ENCODE measurements around the gene HSPA1A.
A peak's percentile ranks its signal among the peaks of the same experiment; 100 is the strongest.
"Not testable (repeated sequence)": the region's sequence is repeated elsewhere in the genome, so short reads cannot be mapped to it uniquely, and the experiment has no call there.

The HSPA1A gene

DNA sequence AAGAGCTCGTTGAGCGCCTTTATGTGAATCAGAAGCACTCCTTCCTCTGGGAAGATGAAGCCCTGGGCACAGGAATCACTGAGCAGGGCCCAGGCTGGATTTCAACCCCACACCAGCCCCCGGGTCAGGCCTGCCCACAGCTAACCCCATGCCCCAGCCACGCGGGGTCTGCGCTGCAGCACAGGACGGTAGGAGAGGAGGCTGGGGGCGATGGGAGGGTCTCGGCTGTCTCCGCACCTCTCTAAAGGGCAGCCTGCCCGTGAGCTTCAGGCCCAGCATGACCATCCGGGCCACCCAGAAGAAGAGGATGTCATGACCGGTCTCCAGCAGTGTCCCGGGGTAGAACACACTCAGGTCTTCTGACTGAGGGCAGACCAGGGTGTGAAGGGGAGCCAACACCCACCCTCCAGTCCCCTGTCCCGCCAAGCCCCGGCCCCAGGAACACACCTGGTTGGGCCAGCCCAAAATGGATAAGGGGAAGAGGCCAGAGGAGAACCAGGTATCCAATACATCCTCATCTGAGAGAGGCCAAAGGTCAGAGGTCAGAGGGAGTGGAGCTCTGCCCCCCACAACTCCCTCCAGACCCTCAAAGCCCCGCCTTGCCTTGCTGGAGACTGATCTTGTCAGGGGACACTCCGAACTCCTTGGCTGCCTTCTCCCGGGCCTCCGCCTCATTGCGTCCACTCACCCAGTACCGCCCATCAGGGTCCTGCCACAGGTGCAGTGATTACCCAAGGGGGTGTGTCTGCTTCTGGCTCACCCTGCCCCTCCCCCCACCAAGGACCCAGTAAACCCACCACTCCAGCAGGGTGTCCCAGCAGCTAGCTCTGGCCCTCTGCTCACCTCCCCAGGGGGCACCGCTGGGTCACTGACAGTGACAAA is 33.9 kb upstream of the HSPA1A start:
- no peak for DNase-seq

- DNase-seq, result no peak
These were observed 33.1 kb upstream of the HSPA1A start for GRCh38 chr6:31782126-31782855.

DNA sequence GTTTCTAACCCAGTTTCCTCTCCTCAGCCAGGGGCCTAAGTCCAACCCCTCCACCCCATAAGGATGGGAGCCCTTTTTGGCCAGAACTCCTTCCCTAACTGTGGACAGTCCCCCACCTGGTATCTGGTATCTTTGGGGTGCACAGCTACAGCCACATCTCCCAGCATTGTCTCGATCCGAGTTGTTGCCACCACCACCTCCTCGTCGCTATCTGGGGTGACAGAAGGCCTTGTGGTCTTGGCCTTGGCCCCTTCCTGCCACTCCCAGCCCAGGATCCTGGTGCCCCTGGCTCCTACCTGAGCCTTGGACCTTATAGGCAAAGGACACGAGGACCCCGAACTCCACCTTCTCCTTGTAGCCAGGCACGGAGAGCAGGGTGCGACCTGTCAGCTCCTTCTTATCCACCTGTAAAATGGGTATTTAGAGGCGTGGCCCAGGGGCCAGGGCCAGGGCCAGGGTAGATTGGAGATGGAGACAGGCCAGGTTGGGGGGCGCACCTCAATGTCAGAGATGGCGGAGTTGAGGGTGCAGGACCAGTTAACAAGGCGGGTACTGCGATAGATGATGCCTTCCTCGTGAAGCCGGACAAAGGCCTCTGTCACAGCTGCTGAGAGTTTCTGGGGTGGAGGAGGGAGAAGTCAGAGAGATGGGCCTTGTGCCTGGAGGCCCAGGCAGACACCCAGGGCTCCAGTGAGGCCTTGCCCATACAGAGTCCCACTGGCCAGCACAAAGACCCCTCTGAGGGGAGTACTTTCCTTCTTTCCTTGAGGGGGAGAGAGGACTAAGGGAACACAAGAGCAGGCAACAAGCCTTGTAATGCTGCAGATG is 31.0 kb upstream of the HSPA1A start:
- DNase-seq, result no peak

- no peak for DNase-seq
These were observed 29.9 kb upstream of the HSPA1A start for GRCh38 chr6:31785475-31785874.

GRCh38 chr6:31791324-31792089 is 23.8 kb upstream of the HSPA1A start:
- DNase-seq, result peak; percentile 40

GRCh38 chr6:31792090-31792374 is 23.3 kb upstream of the HSPA1A start:
- no peak for DNase-seq

- DNase-seq, result no peak
These were observed 22.6 kb upstream of the HSPA1A start for GRCh38 chr6:31792761-31793171.

DNA sequence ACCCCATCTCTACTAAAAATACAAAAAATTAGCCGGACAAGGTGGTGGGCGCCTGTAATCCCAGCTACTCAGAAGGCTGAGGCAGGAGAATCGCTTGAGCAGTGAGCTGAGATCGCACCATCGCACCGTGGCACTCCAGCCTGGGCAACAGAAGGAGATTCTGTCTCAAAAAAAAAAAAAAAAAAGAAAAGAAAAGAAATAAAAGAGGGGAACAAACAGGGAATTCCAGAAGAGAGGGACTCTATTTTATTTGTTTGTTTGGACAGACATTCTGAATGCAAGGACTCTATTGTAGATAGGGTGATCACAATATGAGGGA is 21.5 kb upstream of the HSPA1A start:
- DNase-seq, result not testable (repeated sequence)

DNA sequence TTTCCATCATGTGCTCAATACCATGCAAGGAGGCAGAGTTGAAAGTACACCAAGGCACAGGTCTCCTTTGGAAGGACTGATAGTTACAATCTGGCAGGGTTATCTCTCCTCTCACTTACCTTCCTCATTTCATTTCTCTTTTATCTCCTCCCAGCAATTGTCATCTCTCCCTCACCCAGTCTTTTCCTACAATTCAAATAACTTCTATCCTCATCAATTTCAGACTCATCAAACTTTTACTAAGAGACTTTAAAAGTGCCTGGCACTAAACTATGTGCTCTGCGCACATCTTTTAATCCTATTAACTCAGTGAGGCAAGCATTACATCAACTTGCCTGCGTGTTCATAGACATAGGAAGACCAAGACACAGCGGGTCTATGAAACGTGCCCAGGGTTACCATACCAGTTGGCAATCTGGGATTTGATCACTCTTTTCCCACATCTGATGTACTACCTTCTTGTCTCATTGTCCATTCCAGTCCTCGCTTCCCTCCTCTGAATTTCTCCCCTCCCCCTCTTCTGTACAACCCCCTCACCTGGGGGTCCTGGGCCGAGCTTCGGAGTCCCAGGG is 21.0 kb upstream of the HSPA1A start:
- DNase-seq, result peak; percentile 4

DNA sequence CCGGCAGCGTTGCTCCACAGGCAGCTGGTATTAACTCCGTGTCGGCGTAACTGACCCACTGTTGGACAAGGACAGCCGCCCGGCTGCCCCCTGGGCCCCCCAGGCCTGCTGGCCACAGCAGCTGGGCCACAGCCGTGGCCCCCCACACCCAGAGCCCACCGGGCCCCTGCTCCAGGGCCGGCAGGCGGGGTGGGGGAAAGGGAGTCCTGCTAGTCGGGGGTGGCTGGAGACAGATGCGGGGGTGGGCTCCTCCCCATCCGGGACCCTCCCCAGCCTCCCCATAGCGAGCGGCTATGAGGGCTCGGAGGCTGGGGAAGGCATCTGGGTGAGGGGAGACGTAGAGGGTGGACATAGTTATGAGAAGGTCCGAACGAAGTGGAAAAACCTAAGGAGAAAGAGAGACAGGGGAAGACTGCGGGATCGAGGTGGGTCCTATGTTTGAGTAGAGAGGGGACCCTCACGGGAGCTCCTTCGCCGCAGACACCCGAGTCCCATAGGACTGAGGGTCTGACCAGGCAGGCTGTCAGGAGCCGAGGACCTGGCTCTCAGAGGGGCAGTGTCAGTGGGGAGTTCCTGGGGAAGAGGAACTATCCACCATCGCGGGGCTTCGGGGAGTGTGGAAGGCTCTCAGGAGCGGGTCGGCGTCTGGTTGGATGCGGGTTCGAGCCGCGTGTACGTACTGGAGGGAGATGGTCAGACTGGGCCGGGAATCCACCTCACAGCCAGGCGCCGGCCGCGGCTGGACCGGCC is 20.3 kb upstream of the HSPA1A start:
- DNase-seq, result peak; percentile 39

DNA sequence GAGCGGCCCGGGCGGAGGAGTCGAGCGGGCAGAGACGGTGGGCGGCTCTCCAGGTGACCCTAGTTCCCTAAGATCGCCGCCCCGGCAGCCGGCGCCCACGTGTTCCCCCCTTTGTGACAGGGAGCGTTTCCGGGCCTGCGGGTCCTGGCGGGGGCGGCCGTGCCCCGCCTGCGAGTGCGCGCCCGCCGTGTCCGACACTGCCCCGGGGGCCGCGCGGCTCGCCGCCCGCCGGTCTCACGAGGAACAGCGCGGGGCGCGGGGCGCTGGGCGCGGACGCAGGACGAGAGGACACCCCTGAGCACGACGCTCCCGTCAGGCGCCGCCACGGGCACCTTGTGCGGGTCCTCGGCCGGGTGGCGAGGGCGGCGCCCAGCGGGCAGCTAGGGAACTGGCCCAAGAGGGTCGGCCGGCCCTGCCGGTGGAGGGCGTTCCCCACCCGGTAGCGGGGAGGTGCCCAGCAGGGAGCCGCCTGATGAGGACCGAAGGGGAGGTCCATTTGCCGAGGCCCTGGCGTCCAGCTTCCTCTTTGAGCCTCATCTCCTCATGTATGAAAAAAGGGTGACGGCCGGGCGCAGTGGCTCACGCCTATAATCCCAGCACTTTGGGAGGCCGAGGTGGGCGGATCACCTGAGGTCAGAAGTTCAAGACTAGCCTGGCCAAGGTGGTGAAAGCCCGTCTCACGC is 19.6 kb upstream of the HSPA1A start, which contains the start of gene VARS1:
Gene VARS1, minus strand, starts transcription at position 137 of the 683 bp plus-strand sequence. CDS start 535 bp downstream, outside the sequence.
- peak; percentile 71 for DNase-seq

DNA sequence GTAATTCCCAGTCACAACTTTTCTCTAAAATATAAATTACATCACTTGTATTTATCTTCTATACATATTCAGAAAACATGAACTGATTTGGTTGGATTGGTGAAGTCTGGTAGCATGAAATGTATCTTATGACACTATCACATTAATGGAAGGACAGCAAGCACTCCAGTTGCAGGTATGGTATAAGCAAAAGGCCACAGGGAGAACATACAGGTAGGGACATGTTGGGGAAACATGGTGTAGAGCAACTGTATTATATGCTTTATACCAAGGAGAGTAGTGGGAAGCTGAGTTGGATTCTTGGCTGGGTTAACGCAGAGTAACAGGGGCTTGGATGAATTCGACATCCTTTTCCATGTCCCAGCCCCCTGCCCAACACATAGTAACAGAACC is 18.4 kb upstream of the HSPA1A start:
- no peak for DNase-seq

- DNase-seq, result no peak
These were observed 17.8 kb upstream of the HSPA1A start for GRCh38 chr6:31797588-31797987.

- DNase-seq, result no peak
These were observed 15.6 kb upstream of the HSPA1A start for GRCh38 chr6:31799781-31800180.

DNA sequence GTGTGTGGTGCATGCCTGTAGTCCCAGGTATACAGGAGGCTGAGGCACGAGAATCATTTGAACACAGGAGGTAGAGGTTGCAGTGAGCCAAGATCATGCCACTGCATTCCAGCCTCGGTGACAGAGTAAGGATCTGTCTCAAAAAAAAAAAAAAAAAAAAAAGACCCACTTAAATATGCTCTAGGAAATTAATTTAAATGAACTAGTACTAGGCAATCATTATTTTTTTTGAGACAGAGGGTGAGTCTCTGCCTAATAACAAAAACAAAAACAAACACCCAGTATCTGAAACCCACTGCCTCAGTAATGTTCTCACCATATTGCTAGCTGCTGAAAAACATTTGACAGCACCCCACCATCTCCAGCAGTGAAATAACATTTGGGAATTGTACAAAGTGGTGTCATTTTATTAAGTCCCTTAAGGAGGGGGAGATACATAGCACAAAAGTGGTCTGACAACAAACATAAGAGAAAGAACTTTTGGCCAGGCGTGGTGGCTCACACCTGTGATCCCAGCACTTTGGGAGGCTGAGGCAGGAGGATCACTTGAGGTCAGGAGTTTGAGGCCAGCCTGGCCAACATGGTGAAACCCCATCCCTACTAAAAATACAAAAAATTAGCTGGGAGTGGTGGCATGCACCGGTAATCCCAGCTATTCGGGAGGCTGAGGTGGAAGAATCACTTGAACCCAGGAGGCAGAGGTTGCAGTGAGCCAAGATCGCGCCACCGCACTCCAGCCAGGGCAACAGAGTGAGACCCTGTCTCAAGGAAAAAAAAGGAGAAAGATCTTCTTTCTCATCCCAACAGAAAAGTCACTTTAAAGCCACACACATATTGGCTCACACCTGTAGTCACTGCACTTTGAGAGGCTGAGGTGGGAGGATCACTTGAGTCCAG is 14.1 kb upstream of the HSPA1A start:
- not testable (repeated sequence) for DNase-seq

DNA sequence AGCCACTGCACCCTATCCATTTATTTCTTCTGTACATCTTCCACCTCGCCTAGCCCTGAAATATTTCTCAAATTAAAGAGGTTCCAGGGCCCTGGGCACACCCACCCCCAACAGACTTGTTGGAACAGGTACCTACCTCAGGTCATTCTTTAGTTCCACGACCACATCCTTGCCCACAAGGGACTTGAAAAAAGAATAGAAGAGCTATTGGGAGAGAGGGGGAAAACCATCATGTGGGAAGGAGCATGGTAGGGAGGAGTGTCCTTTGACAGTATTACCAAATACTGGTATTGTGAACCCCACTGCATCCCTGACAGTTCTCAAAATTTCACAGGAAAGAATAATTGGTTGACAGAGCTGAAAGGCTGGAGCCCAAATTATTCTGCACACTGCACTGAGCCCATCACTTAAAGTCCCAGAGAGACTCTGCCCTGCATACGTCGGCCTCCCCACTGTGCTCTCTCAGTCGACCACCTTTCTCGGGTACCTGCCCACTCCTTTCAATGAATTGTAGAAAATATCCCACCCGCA is 9.3 kb upstream of the HSPA1A start:
- DNase-seq, result no peak

DNA sequence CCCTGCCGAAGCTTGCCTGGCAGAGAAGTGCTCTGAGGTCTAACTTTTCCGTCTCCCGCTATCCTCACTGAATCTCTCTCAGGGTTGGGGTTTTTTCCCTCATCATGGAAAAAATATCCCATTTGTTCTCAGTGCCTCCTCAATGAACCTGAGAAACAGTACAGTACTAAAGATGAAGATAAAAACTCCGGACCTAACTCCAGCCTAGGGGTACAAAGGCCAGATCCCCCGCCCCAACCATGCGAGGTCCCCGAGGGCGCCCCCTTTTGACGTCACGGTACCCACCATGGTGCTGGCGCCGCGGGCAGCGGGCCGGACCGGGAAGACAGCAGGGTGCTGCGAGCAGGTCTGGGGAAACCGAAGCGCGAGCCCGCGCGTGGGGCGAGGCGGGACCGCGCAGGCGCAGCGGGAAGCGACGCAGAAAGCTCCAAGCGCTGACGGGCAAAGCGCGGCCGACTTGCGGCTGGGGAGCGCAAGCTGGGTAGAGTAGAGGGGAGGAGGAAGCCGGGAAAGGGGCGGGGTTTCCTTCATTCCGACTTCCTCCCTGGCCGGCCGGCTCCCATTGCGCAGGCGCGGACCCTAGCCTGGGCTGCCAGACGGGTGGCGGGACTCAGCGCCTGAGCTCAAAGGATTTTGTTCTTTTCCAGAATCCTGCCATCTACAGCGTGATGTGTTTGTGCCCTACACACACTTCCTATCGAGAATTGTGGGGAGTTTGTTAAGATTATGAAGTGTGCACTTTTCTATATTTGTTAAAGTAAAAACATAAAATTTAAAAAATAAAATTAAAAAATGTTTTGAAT is 8.7 kb upstream of the HSPA1A start, which contains the start of gene LSM2:
Gene LSM2, minus strand, starts transcription at position 497 of the 803 bp plus-strand sequence. Its CDS starts 209 bp downstream, at position 288.
- DNase-seq, result peak; percentile 91

DNA sequence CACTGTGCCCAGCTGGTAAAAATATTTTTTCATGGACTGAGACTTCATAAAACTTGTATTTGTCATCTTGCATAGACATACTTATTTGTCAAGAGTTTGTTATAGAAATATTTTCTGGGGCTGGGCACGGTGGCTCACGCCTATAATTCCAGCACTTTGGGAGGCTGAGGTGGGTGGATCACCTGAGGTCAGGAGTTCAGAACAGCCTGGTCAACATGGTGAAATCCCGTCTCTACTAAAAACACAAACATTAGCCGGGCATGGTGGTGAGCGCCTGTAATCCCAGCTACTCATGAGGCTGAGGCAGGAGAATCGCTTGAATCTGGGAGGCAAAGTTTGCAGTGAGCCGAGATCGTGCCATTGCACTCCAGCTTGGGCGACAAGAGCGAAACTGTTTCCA is 6.7 kb upstream of the HSPA1A start:
- DNase-seq, result not testable (repeated sequence)

GRCh38 chr6:31811645-31812044 is 3.7 kb upstream of the HSPA1A start:
- no peak for DNase-seq

Measured in NCI-H1092 treated with DMSO at 0.1 percent for 48 hours (cell line).